Lower leg skin (tissue), 3 donors: Measurements from ENCODE around the gene OR2T34.
"Not testable (repeated sequence)": the region's sequence is repeated elsewhere in the genome, so short reads cannot be mapped to it uniquely, and the experiment has no call there.

Experiments used
- POLR2A ChIP-seq, 2 donors: fragments of 450-650 bp; IDR thresholded peaks; one replicate each; pipeline ENCODE4 v1.6.1; 2016 to 2017; ENCODE audit warnings: antibody characterized with exemption in 2 of 2, mild to moderate bottlenecking in 1 of 2, moderate library complexity in 1 of 2
- TF ChIP-seq, protein P1 (sequence below), 3 donors: fragments of 450-650 bp; IDR thresholded peaks; one replicate each; pipeline ENCODE4 v1.5.1; 2016; ENCODE audit warnings: antibody characterized with exemption in 3 of 3, mild to moderate bottlenecking in 3 of 3, moderate library complexity in 2 of 3

DNA sequence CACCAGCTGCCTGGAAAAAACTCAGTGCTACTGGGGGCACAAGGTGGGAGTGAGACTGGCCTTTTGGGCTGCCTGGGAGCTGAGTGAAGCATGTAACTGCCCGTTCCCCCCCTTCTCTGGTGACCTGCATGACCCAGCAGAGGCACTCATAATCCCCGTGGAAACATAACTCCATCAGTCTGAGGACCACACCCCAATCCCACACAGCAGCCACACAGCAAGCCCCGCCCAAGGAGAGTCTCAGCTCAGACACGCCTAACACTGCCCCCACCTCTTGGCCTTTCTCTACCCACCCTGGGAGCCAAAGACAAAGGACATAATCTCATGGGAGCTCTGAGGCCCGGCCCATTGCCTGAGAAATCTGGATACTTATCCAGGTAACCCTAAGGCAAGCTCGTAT is 23.5 kb downstream of the OR2T34 start:
- TF ChIP-seq, protein P1, sequence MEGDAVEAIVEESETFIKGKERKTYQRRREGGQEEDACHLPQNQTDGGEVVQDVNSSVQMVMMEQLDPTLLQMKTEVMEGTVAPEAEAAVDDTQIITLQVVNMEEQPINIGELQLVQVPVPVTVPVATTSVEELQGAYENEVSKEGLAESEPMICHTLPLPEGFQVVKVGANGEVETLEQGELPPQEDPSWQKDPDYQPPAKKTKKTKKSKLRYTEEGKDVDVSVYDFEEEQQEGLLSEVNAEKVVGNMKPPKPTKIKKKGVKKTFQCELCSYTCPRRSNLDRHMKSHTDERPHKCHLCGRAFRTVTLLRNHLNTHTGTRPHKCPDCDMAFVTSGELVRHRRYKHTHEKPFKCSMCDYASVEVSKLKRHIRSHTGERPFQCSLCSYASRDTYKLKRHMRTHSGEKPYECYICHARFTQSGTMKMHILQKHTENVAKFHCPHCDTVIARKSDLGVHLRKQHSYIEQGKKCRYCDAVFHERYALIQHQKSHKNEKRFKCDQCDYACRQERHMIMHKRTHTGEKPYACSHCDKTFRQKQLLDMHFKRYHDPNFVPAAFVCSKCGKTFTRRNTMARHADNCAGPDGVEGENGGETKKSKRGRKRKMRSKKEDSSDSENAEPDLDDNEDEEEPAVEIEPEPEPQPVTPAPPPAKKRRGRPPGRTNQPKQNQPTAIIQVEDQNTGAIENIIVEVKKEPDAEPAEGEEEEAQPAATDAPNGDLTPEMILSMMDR (IDR thresholded peaks at IDR 0.05): not testable (repeated sequence)
- not testable (repeated sequence) for TF ChIP-seq POLR2A (IDR thresholded peaks at IDR 0.05)
